ENCODE measurements around the gene ZW10.

The ZW10 gene

DNA sequence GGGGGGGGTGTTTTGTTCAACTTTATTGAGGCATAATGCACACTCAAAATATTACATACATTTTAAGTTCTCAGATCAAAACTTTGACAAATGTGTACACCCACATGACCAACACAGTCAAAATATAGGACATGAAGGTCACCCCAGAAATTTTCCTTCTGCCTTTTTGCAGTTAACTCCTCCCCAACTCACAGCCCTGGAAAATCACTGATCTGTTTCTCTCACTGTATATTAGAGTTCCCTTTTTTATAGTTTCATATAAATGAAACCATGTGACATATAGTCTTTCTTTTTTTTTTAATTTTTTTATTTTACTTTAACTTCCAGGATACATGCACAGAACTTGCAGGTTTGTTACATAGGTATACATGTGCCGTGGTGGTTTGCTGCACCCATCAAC lies 72.0 kb downstream of the ZW10 start:
- DNase-seq: no peak

DNA sequence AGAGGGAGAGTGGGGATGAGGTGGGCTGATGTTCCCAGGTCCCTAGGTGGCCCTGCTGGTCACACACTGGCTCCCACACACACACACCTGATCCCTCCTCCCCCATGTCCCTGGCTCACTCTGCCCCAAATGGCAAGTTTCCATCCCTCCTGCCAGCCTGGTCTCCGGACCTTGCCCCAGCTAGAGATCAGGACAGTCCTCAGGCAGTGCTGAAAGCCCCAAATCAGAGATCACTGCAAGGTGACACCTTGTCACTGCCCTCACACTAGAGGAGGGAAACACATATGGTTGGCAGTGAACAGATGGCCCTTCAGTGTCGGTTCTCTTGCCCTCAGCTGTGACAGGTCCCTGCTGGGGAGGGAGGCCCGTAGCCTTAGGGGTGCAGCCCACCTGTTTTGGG lies 75.0 kb downstream of the ZW10 start:
- DNase-seq: no peak

DNA sequence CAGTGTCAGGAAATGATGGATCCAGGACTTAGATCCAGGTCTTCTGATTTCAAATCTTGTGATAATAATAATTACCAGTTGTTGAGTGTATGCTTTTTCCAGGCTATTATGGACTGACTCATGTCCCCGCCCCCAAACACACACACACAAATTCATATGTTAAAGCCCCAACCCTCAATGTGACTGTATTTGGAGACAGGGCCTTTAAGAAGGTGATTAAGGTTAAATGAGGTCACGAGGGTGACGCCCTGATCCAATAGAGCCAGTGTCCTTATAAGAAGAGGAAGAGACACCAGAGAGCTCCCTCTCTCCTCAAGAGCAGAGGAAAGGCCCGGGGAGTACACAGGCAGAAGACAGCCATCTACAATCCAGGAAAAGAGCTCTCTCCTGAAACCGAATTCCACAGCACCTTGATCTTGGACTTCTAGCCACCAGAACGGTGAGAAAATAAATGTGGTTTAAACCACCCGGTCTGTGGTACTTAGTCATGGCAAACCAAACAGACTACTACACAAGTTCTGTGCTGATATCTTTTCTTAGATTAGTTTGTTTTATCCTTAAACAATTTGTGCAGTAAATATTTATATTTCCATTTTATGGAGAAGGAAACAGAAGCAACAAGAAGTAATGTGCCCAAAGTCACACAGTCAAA lies 75.6 kb downstream of the ZW10 start:
- no peak for DNase-seq

DNA sequence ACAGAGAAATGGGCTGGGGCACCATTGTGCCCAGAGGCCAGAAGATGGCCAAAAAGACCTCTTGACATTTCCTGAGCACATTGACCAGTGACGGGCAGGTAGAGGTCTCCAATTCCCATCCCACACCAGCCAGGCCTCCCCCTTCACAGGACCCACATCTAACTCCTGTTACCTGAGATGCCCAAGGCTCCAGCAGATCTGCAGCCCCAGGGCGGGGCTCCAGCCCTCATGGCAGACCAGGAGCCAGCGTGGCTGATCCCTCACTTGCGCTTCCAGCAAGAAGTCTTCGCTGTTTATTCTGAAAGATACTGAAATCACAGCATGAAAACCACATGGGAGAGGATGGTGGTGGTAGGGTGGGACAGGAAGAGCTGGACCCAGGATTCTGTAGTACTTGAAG lies 76.4 kb downstream of the ZW10 start:
- DNase-seq: no peak

DNA sequence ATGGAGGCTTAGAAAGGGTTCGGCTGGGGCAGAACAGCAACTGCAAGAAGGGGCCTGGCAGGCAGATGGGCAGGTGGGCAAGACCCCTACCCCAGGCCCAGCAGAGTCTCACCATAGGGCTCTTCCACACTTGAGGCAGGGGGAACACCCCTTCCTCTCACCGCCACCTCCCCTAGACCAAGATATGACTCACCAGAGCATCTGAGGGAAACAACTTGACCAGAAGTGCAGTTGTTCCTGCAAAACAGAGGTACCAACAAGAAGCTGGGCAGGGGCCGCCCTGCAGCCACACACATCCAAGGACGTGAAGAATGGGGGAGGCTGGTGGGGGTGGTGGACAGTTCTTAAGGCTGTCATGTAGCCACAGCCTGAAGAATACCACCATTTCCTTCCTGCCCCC lies 78.3 kb downstream of the ZW10 start:
- DNase-seq: no peak

DNA sequence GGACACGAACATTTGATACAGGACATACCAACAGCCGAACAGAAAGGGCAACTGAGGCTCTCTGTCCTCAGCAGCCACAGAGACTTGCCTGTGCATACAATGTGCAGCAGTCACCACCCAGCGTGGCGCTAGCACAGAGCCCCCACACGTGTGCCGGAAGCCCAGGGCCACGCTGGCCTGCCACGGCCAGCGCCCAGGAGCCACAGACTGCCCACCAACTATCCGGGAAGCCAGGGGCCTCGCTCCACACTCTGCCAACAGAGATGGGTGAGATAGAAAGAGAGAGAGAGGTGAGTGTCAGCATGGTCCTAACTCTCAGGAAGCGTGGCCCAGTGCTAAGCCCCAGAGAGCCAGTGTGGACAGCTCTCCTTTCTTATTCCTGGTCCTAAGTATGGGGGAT lies 79.1 kb downstream of the ZW10 start:
- DNase-seq: no peak

DNA sequence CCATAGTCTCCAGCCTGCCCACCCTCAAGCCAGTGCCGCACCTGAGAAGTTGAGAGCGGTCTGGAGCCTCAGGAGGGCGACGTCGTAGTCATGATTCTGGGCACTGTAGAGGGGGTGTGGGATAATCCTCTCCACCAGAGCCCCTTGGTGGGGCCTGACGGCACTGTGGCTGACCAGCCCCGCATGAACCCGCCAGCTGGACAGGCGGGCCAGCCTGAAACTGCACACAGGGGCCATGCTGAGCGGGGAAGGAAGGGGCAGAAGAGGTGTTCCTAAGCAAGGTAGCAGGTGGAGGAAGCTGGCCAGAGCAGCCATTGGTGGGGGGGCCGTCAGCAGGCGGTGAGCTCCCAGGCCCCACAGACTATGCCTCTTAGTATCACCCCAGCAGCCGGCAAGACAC lies 80.5 kb downstream of the ZW10 start:
- no peak for DNase-seq

DNA sequence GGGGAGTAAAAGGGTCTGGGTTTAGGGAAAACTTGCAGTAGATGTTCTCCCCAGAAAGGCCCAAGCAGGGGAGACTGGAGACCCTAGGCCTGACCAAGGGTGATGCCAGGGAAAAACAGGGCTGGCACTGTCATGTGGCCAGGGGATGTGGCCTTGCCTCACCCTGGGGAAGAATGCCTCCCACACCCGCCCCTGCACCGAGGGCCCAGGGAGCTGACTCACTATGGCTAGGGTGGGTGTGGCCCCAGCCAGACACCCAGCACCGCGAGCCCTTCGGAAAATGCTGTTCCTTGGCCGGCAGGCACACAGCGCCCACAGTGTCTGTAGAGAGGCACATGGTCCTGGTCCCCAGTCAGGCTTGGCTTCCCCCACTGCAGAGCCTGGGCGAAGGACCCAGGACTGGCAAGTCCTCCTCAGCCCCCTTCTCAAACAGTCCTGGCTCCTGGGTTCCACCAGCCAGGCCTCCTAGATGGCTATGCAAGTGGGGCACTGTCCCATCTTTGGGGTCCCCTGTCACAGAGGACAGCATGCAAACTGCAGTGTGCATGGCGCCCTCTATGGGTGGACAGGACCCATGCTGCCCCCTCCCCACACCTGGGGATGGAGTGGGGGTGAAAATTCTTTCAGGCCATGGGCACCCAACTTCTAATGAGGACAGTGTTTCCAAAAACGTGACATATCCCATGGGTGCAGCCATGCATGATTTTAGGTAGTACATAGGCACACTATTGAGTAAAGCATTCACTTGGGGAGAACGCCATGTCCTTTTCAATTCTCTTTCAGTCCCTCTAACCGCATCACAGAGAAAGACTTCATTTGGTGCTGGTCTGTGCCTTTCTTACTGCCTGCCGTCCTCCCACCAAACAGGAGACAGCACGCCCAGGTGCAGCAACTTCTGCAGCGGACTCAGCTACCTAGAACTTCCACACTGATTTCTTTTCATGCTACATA lies 82.6 kb downstream of the ZW10 start:
- DNase-seq: peak in 4 of 51 donors; percentile 4 to 12 (median 5)

DNA sequence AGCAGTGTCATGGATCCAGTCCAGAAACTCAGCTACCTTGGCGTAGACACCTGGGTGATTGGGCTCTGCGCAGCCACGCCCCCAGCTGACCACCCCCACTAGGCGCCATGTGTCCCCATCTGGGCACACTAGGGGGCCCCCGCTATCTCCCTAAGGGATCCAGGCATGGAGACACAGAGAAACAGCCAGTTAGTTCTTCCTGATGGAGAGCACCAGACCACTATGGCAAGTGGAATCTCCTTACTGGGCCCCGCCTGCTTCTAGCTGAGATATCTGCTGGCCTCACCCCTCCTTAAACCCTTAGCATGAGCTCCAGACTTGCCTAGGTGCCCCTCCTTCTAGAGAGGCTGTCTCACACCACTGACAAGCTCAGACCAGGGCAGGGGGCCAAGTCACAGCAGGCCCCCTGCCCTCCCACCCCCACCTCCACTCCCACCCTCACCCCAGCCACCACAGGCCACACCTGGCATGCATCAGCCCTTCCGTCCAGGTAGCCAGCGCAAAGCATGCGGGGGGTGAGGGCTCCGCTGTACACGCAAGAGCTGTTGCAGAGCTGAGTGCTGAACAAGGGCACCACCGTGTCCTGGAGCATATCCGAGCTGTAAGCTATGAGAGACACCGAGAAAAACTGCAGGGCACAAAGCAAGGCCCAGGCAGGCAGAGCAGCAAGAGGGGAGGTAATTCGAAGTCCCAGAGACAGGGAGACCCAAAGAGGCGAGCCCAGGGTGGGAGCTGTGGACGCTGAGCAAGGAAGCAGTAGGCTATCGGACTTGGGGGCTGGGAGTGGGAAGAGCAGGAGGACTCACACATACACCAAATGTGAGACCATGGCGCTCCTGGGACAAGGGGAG lies 83.5 kb downstream of the ZW10 start:
- no peak for DNase-seq

DNA sequence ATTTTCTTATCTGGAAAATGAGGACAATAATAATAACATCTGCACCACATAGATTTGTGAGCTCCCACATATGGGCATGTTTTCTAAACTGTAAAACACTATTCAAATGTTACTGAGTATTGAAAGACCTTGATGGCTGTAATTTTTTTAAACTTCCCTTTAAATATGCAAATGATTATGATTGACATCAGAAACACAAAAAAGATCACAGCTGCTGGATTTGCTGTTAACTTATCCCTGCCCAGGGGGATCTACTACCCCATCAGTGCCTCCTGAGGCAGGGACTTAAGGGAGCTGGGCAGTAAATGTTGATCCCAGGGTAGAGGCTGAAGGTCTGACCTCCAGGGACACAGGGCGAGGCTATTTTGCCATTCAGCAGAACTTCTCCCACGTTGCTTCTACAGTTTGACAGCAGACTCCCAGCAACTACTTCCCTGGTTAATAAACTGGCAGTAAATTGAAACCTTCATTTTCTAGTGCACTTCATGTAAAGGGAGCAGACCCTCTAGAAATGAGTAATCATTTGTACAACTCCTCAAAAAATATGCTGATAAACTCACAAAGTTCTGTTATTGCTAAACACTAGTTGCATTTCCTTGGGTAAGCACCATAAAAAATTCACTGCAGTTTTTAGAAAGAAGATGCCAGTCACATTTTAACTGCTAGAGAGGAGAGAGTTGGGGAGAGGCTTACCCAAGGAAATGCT lies 87.7 kb downstream of the ZW10 start:
- no peak for DNase-seq

DNA sequence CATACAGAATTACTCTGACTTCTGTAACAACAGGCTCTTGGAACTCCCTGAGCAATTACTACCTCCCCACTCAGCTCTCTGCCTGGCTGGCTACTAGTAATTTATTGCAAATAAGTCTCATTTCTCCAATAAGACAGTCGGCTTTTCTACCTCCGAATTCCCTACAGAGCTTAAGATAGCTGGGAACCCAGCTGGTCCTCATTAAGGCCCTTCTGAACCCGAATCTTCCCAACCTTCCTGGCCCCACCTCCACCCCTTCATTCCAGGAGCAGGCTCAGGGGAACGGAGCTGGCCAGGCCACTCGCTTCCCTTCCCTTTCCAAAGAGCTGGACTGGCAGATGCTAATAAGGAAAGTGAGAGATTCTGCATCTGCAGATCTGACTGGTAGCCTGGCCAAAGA lies 89.0 kb downstream of the ZW10 start:
- DNase-seq: no peak

DNA sequence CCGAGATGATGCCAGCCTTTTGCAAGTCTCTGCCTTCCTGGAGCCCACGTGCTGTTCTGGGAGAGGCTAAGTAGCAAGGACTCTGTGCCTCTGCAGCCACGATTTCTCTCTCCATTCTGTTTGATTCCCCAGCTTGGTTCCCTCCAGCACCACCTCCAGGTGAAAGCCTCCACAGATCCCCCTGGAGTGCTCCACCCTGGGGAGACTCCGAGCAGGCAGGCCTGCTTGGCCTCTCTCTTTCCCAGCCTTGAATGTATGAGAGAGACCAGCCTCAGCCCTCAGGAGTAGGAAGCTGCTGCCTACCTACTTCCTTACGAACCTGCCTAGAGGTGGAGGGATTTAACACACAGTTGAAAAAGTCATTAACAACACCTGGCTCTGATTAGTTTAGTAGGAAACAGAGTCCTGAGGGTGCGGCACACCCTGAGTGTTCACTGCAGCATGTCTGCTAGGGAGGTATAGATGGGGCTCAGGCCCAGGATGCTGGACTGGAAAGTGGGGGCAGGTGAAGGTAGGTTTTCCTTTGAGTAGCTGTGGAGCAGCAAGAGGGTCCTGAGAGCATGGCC lies 89.9 kb downstream of the ZW10 start:
- DNase-seq: no peak
